ENCODE data around the gene MARS1.

MARS1 gene

DNA sequence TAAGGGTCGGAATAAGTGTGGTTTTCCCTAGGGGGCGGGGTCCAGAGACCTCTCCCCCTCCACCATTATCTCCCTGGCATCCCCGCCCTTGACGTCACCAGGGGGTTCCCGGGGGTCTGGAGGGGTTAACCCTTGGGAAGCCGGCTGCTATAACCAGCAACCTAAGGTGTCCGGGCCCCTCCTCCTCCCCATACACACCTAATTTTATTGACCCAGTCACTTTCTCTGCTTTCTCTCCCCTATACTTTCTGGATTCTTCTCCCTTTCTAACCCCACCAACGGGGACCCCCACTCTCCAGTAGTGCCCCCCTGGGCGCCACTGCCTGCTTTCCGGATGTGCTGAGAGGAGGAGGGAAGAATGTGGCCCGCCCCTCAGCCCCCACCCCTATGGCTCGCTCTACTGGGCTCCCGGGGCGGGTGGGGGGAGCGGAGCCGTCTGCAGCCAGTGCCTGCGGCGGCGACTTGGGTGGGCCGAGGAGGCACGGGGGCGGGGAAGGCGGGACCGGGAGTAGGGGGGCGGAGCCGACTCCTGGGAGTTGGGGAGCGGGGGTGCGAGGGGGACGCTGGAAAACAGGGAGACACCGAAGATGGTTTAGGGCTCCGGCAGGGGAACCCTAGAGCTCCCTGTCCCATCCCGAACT, 26.5 kb upstream of the MARS1 start (continued):
- TF ChIP-seq, protein P1, sequence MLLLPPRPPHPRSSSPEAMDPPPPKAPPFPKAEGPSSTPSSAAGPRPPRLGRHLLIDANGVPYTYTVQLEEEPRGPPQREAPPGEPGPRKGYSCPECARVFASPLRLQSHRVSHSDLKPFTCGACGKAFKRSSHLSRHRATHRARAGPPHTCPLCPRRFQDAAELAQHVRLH (tag by site-specific recombination; IDR thresholded peaks at IDR 0.05), result 0 out of 2 replicates have a peak, but pooled peaks have one; percentile 34
- TF ChIP-seq GLIS2 (tag by site-specific recombination; IDR thresholded peaks at IDR 0.05) (peak; percentile 92), OSR2 (tag by site-specific recombination; IDR thresholded peaks at IDR 0.05) (peak; percentile 45), ZNF629 (tag by site-specific recombination; IDR thresholded peaks at IDR 0.05) (peak; percentile 83), SALL2 (tag by site-specific recombination; IDR thresholded peaks at IDR 0.05; ENCODE audit: borderline replicate concordance) (no peak), ZBTB48 (tag by site-specific recombination; IDR thresholded peaks at IDR 0.05) (peak; percentile 57), KLF10 (tag by site-specific recombination; IDR thresholded peaks at IDR 0.05) (peak; percentile 35), KLF1 (tag by site-specific recombination; IDR thresholded peaks at IDR 0.05) (peak; percentile 75), ZNF777 (tag by site-specific recombination; IDR thresholded peaks at IDR 0.05; ENCODE audit: borderline replicate concordance) (no peak), ZNF24 (tag by site-specific recombination; IDR thresholded peaks at IDR 0.05) (0 out of 2 replicates have a peak, but pooled peaks have one; percentile 17), SP7 (tag by site-specific recombination; IDR thresholded peaks at IDR 0.05) (peak; percentile 75), GLIS1 (tag by site-specific recombination; IDR thresholded peaks at IDR 0.05) (peak; percentile 96), BCL11A (tag by site-specific recombination; IDR thresholded peaks at IDR 0.05; ENCODE audit: low read depth) (peak; percentile 55), ZFP69B (tag by site-specific recombination; IDR thresholded peaks at IDR 0.05) (peak; percentile 61; the same call in 1 of the 2 replicates), ZNF324 (tag by site-specific recombination; IDR thresholded peaks at IDR 0.05) (peak; percentile 75), ZNF335 (tag by site-specific recombination; conservative IDR thresholded peaks at IDR 0.05) (peak; percentile 85), ZNF843 (tag by site-specific recombination; IDR thresholded peaks at IDR 0.05) (no peak), KLF16 (tag by site-specific recombination; IDR thresholded peaks at IDR 0.05) (0 out of 2 replicates have a peak, but pooled peaks have one; percentile 62), ZFP37 (tag by site-specific recombination; IDR thresholded peaks at IDR 0.05) (no peak), ZNF670 (tag by site-specific recombination; IDR thresholded peaks at IDR 0.05; ENCODE audit: low read depth) (no peak), MEIS1 (CRISPR knock-in tag; IDR thresholded peaks at IDR 0.05; ENCODE audit: borderline replicate concordance) (no peak), GLI2 (tag by site-specific recombination; IDR thresholded peaks at IDR 0.05; ENCODE audit: borderline replicate concordance, low read depth) (no peak)
- TF ChIP-seq, protein P2, sequence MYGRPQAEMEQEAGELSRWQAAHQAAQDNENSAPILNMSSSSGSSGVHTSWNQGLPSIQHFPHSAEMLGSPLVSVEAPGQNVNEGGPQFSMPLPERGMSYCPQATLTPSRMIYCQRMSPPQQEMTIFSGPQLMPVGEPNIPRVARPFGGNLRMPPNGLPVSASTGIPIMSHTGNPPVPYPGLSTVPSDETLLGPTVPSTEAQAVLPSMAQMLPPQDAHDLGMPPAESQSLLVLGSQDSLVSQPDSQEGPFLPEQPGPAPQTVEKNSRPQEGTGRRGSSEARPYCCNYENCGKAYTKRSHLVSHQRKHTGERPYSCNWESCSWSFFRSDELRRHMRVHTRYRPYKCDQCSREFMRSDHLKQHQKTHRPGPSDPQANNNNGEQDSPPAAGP (tag by site-specific recombination; IDR thresholded peaks at IDR 0.05), result peak; percentile 59; the same call in 1 of the 2 replicates
- TF ChIP-seq, protein P3, sequence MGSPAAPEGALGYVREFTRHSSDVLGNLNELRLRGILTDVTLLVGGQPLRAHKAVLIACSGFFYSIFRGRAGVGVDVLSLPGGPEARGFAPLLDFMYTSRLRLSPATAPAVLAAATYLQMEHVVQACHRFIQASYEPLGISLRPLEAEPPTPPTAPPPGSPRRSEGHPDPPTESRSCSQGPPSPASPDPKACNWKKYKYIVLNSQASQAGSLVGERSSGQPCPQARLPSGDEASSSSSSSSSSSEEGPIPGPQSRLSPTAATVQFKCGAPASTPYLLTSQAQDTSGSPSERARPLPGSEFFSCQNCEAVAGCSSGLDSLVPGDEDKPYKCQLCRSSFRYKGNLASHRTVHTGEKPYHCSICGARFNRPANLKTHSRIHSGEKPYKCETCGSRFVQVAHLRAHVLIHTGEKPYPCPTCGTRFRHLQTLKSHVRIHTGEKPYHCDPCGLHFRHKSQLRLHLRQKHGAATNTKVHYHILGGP (tag by site-specific recombination; IDR thresholded peaks at IDR 0.05), result no peak
- TF ChIP-seq, protein P4, sequence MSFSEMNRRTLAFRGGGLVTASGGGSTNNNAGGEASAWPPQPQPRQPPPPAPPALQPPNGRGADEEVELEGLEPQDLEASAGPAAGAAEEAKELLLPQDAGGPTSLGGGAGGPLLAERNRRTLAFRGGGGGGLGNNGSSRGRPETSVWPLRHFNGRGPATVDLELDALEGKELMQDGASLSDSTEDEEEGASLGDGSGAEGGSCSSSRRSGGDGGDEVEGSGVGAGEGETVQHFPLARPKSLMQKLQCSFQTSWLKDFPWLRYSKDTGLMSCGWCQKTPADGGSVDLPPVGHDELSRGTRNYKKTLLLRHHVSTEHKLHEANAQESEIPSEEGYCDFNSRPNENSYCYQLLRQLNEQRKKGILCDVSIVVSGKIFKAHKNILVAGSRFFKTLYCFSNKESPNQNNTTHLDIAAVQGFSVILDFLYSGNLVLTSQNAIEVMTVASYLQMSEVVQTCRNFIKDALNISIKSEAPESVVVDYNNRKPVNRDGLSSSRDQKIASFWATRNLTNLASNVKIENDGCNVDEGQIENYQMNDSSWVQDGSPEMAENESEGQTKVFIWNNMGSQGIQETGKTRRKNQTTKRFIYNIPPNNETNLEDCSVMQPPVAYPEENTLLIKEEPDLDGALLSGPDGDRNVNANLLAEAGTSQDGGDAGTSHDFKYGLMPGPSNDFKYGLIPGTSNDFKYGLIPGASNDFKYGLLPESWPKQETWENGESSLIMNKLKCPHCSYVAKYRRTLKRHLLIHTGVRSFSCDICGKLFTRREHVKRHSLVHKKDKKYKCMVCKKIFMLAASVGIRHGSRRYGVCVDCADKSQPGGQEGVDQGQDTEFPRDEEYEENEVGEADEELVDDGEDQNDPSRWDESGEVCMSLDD (tag by site-specific recombination; IDR thresholded peaks at IDR 0.05), result peak; percentile 98
- TF ChIP-seq, protein P5, sequence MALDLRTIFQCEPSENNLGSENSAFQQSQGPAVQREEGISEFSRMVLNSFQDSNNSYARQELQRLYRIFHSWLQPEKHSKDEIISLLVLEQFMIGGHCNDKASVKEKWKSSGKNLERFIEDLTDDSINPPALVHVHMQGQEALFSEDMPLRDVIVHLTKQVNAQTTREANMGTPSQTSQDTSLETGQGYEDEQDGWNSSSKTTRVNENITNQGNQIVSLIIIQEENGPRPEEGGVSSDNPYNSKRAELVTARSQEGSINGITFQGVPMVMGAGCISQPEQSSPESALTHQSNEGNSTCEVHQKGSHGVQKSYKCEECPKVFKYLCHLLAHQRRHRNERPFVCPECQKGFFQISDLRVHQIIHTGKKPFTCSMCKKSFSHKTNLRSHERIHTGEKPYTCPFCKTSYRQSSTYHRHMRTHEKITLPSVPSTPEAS (tag by site-specific recombination; IDR thresholded peaks at IDR 0.05), result 0 out of 2 replicates have a peak, but pooled peaks have one; percentile 24
- TF ChIP-seq, protein P6, sequence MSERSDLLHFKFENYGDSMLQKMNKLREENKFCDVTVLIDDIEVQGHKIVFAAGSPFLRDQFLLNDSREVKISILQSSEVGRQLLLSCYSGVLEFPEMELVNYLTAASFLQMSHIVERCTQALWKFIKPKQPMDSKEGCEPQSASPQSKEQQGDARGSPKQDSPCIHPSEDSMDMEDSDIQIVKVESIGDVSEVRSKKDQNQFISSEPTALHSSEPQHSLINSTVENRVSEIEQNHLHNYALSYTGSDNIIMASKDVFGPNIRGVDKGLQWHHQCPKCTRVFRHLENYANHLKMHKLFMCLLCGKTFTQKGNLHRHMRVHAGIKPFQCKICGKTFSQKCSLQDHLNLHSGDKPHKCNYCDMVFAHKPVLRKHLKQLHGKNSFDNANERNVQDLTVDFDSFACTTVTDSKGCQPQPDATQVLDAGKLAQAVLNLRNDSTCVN (tag by site-specific recombination; optimal IDR thresholded peaks at IDR 0.05), result peak; percentile 23
